Kidney glomerular epithelial cell (primary cell): Measurements from ENCODE around the gene OR2C3.
"Not testable (repeated sequence)": the region's sequence is repeated elsewhere in the genome, so short reads cannot be mapped to it uniquely, and the experiment has no call there.

Experiments used
- DNase-seq: peaks from one replicate; lab custom pipeline; 2025; lab: John Stamatoyannopoulos, UW

OR2C3 gene

DNA sequence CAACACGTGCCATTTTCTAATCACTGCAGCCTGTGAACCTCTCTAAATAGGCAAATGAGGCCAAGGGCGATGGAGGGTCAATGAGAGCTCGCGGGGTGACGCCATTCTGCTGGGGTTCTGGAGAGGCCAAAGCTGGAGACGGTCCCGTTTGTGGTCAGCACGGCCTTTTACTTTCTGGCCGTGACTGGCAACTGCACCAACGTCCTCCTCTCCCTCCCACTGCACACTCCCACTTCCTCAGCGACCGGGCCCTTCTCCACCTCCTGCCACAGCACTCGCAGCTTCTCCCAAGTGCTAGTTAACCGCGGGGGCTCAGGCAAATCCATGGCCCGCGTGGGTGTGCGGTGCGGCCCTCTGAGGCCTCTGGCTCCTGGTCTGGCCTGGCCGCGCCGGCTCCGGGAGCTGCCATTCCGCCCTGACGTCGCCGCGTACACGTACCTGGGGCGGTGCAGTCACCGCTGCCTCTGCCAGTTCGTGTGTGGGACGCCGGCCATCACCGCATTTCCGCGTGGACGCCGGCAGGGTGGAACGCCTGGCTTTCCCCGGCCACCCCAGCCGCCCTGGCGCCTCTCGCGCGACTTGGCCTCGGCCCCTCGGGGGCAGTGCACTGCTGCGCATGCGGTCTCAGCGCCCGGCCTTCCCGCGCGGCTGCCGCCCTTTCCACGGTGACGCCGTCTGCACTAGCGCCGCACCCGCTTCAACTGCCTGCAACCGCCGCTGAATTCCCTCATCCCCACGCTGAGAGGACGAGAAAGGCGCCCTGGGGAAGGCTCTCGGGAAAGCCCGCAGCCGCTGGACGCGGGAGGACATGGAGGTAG lies 18.2 kb downstream of the OR2C3 start:
- no peak for DNase-seq

GRCh38 chr1:247506831-247507230 lies 29.4 kb downstream of the OR2C3 start:
- DNase-seq = no peak

DNA sequence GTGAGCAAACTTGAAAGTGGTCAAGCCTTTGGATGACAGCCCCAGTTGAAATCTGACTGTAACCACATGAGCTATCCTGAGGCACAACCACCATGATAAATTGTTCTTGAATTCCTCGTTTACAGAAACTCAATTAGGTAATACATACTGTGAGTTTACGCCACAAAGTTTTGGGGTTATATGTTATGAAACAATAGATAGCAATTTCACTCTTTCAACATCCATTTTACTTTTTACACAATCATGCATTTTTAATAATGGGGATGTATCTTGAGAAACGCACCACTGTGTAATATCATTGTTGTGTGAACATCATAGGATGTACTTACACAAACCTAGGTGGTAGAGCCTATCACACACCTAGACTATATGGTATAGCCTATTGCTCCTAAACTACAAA lies 35.4 kb downstream of the OR2C3 start:
- no peak for DNase-seq

- DNase-seq = no peak
Observed at GRCh38 chr1:247496581-247497285, 39.5 kb downstream of the OR2C3 start.

- DNase-seq = no peak
Observed at GRCh38 chr1:247494767-247495166, 41.5 kb downstream of the OR2C3 start.

GRCh38 chr1:247493106-247493505 lies 43.1 kb downstream of the OR2C3 start:
- no peak for DNase-seq

DNA sequence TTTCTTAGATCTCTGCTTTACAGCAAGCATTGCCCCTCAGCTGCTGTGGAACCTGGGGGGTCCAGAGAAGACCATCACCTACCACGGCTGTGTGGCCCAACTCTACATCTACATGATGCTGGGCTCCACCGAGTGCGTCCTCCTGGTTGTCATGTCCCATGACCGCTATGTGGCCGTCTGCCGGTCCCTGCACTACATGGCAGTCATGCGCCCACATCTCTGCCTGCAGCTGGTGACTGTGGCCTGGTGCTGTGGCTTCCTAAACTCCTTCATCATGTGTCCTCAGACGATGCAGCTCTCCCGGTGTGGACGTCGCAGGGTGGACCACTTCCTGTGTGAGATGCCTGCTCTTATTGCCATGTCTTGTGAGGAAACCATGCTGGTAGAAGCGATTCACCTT lies 44.9 kb downstream of the OR2C3 start:
- no peak for DNase-seq

DNA sequence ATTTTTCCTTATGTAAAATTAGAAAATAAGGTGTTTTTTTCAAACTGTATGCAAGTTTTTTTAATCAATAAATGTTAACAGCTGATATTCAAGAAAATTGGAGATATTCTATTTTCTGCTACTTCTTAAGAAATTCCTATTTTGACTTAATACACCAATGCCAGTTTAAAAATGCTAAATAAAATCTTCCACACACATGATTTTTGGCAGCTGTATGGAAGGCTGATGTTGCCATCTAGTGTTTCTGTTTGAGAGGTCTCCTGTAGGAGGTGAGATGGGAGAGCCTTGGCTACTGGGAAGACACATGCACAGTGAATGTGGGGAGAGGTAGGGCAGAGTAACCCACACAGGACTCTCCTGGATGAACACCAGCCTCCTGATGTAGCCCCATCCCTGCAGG lies 49.2 kb downstream of the OR2C3 start:
- DNase-seq = peak; percentile 70

- DNase-seq = no peak
Observed at GRCh38 chr1:247482747-247483146, 53.5 kb downstream of the OR2C3 start.

GRCh38 chr1:247476328-247477058 lies 59.7 kb downstream of the OR2C3 start:
- not testable (repeated sequence) for DNase-seq

DNA sequence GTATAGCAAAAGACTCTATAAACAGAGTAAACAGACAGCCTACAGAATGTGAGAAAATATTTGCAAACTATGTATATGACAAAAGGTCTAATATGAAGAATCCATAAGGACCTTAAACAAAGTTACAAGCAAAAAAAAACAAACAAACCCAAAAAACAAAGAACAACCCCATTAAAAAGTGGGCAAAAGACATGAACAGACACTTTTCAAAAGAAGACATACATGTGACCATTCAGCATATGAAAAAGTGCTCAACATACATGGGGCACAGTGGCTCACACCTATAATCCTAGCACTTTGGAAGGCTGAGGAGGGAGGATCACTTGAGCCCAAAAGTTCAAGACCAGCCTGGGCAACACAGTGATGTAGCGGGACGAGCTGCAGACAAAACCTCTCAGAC lies 60.4 kb downstream of the OR2C3 start:
- DNase-seq = no peak
